GM20000 (cell line): ENCODE measurements around the gene ANKRD18A.
"Not testable (repeated sequence)": the region's sequence is repeated elsewhere in the genome, so short reads cannot be mapped to it uniquely, and the experiment has no call there.

Experiments
- DNase-seq: peaks from one replicate; pipeline ENCODE4 v3.0.0; 2012; ENCODE audit warnings: low spot score
- CTCF ChIP-seq: IDR thresholded peaks from 2 replicates; pipeline ENCODE4 v1.5.1; 2012; ENCODE audit warnings: mild to moderate bottlenecking, control low read depth; ENCODE audit errors: extremely low read depth, missing control alignments

ANKRD18A gene

GRCh38 chr9:38622951-38623350, 2.6 kb upstream of the ANKRD18A start:
- DNase-seq, result no peak
- TF ChIP-seq CTCF, result no peak

GRCh38 chr9:38622288-38622674, 1.9 kb upstream of the ANKRD18A start:
- TF ChIP-seq CTCF, result no peak
- DNase-seq, result no peak

GRCh38 chr9:38621434-38622287, 1.3 kb upstream of the ANKRD18A start:
- peak; percentile 31 for DNase-seq
- no peak for TF ChIP-seq CTCF

- no peak for DNase-seq
- no peak for TF ChIP-seq CTCF
Observed at GRCh38 chr9:38619556-38620447, 594 bp downstream of the ANKRD18A start.

- DNase-seq, result not testable (repeated sequence)
Observed at GRCh38 chr9:38598029-38598745, 22.2 kb downstream of the ANKRD18A start.

GRCh38 chr9:38595117-38595516, 25.3 kb downstream of the ANKRD18A start:
- not testable (repeated sequence) for DNase-seq

- not testable (repeated sequence) for DNase-seq
Observed at GRCh38 chr9:38591346-38592063, 28.9 kb downstream of the ANKRD18A start.

- DNase-seq, result not testable (repeated sequence)
Observed at GRCh38 chr9:38583765-38584164, 36.6 kb downstream of the ANKRD18A start.

- not testable (repeated sequence) for DNase-seq
Observed at GRCh38 chr9:38580112-38580511, 40.3 kb downstream of the ANKRD18A start.

GRCh38 chr9:38576181-38576580, 44.2 kb downstream of the ANKRD18A start:
- DNase-seq, result not testable (repeated sequence)

- DNase-seq, result not testable (repeated sequence)
Observed at GRCh38 chr9:38566048-38566447, 54.3 kb downstream of the ANKRD18A start.

- not testable (repeated sequence) for DNase-seq
Observed at GRCh38 chr9:38565178-38565577, 55.2 kb downstream of the ANKRD18A start.

GRCh38 chr9:38563911-38564310, 56.5 kb downstream of the ANKRD18A start:
- DNase-seq, result not testable (repeated sequence)

GRCh38 chr9:38561134-38561533, 59.3 kb downstream of the ANKRD18A start:
- DNase-seq, result not testable (repeated sequence)

GRCh38 chr9:38559172-38559571, 61.2 kb downstream of the ANKRD18A start:
- not testable (repeated sequence) for DNase-seq
